Measurements from ENCODE around the gene PDE8B.
"Not testable (repeated sequence)": the region's sequence is repeated elsewhere in the genome, so short reads cannot be mapped to it uniquely, and the experiment has no call there.

PDE8B gene

DNA sequence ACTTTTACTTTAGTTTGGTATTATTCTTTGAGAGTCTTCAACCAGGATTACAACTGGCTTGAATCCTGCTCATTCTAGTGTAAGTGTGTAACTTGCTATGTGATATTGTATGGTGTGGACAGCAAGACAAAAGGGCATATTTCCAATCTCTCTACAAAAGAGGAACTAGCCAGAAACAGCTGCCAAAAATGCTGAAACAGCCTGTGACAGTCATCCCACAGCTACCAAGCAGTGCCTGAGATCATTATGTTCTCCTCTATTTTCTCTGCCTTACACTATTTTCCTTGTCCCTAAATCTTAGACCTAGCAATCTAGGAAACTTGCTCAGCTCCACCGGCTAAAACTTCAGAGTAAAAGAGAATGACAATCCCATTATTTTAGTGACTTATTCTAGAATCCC is 238.8 kb downstream of the PDE8B start:
- no peak for DNase-seq (ENCODE audit: low read depth)

DNA sequence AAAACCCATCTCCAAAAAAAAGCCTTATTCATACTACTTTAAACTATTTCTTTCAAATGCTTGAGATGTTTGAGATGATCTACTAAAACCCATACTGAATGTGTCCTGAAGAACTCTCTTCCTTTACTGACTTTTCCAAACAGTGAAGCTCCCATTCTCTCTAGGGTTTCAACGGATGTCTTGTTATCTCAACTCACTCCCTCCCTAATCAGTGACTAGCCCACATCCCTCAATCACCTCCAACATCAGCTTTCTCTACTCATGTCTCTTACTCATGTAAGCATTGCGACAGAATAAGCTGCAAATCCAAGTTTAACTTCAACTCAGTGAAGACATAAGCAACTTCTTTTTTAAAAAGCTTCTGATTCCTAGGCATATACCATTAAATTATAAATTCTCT is 239.5 kb downstream of the PDE8B start:
- DNase-seq (ENCODE audit: low read depth): no peak

DNA sequence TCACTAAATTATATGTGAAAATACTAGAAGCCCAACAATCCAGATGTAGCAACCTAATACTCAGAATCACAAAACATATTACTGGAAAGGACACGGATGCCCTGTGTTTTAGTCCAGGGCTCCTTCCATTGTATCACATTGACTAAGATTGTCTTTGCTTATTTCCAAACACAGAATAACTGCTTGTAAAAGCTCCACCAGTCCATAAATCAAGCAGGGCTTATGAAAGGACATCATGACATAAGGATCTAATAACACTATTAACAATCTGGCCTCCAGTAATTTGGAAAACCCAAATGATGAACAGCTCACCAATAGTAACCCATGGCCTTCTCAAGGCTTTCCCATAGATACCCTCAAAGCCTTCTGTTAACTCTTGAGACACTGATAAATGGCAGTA is 241.9 kb downstream of the PDE8B start:
- no peak for DNase-seq (ENCODE audit: low read depth)

DNA sequence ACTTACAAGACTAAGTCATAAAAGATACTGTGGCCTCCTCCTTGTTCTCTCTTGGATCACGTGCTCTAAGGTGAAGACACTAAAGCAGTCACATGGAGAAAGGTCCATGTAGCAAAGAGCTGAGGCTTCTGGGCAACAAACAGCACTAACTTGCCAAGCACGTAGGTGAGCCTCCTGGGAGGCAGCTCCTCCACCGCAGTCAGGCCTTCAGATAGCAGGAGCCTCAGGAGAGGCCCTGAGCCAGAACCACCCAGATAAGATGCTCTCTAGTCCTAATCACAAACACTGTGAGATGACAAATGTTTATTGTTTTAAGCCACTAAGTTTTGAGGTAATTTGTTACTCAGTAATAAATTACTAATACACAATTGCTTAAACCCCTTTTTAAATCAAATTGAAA is 243.6 kb downstream of the PDE8B start:
- DNase-seq (ENCODE audit: low read depth): no peak

DNA sequence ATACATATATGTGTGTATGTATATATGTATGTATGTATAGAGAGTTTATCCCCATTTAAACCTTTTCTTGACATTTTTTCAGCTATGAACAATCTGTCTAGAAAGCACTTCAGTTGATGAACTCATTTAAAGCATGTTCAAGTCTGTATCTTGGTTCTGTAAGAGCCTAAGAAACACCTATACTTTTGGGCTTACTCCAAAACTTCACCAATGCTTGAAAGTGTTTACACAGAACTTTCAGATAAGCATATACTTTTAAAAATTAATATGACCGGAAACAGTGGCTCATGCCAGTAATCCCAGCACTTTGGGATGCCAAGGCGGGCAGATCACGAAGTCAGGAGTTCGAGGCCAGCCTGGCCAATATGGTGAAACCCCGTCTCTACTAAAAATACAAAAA is 250.8 kb downstream of the PDE8B start:
- no peak for DNase-seq (ENCODE audit: low read depth)

DNA sequence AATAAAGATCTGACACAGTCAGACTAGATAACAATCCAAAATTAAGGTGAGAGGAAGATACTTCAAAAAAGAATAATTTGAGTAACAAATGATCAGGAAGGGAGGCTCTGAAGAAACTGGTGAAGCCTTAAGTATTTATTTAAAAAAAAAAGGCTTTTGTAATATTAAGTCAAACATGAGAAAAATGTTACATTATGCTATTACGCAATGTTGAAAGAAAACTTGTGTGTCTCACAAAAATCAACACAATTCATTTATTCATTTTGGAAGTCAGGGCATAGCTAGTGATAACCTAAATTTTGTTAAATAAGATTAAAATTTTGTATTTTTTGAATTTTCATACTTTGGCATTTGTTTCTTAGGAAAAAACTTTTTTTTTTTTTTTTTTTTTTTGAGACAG is 253.4 kb downstream of the PDE8B start:
- no peak for DNase-seq (ENCODE audit: low read depth)

DNA sequence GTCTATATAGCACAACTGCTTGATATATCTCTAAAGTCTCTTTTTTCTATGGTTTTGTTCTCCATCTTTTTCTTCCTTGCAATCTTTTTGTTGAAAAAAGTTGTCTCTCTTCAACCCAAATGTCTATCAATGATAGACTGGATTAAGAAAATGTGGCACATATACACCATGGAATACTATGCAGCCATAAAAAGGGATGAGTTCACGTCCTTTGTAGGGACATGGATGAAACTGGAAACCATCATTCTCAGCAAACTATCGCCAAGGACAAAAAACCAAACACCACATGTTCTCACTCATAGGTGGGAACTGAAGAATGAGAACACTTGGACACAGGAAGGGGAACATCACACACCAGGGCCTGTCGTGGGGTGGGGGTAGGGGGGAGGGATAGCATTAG is 258.4 kb downstream of the PDE8B start:
- not testable (repeated sequence) for DNase-seq (ENCODE audit: low read depth)

DNA sequence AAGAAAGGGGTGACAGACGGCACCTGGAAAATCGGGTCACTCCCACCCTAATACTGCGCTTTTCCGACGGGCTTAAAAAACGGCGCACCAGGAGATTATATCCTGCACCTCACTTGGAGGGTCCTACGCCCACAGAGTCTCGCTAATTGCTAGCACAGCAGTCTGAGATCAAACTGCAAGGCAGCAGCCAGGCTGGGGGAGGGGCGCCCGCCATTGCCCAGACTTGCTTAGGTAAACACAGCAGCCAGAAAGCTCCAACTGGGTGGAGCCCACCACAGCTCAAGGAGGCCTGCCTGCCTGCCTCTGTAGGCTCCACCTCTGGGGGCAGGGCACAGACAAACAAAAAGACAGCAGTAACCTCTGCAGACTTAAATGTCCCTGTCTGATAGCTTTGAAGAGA is 264.6 kb downstream of the PDE8B start:
- not testable (repeated sequence) for DNase-seq (ENCODE audit: low read depth)

Data from T follicular helper cell (primary cell).